Left colon (tissue), 2 donors: ENCODE measurements around the gene PLXNB1. TPM values are rescaled to one million over a fixed set of nuclear protein-coding genes. Genes with fewer than 3 reads are reported as not detected.
"Not testable (repeated sequence)": the region's sequence is repeated elsewhere in the genome, so short reads cannot be mapped to it uniquely, and the experiment has no call there.

Experiments used
- ATAC-seq: fragments of 200-7000 bp; cut with Tn5 transposase; one replicate; pipeline ENCODE4 v1.9.1; 2020; ENCODE audit warnings: mild to moderate bottlenecking, moderate library complexity
- DNase-seq, 2 donors: peaks; one replicate each; pipeline ENCODE4 v3.0.0-alpha.2; 2020
- intact Hi-C, 2 donors: fragments of 100-400 bp; cut with DNase I in 1 of 2; cut with micrococcal nuclease in 1 of 2; formaldehyde crosslinking; loops; one replicate each; pipeline versions ENCODE4 v1.11.2 to v1.14.0; 2022; cut with DNase I, micrococcal nuclease
- total RNA-seq, 2 donors: library from RNA; stranded (reverse); fragmentation: NEBNext Ultra II Directional; extraction: Animal tissue kit (Norgen Biotek cat#: 25700); gene quantifications; one replicate each; pipeline ENCODE4 v1.2.1, GENCODE V29; 2021
- donor health status: DM: no; HTN: no; CAD: no.
- donor health status: DM: yes; HTN: yes; CAD: no.

The PLXNB1 gene
- total RNA-seq, 2 donors from 2014 or later: 91.1 to 114 TPM

- intact Hi-C loops: no loop called here
- DNase-seq: peak; percentile 50 to 52
- ATAC-seq: peak; percentile 20
Measured at GRCh38 chr3:48466386-48467109, 36.7 kb upstream of the PLXNB1 start.

GRCh38 chr3:48465531-48466378, 35.9 kb upstream of the PLXNB1 start:
- ATAC-seq (peak; percentile 90), DNase-seq (peak; percentile 91 to 99)
- intact Hi-C loops: no loop called here

- intact Hi-C loops: no loop called here
- peak; percentile 17 for ATAC-seq
Measured at GRCh38 chr3:48465237-48465530, 35.3 kb upstream of the PLXNB1 start.

GRCh38 chr3:48464713-48465221, 34.9 kb upstream of the PLXNB1 start:
- DNase-seq: peak in 1 of 2 donors; percentile 39
- no peak for ATAC-seq
- intact Hi-C loops: loop anchor here (5.0 kb wide), 2 partner anchors 83 to 88 kb away; no protein-coding TSS in a partner anchor

More at GRCh38 chr3:48465237-48465530, 35.3 kb upstream of the PLXNB1 start:
- DNase-seq: no peak

- ATAC-seq (no peak), DNase-seq (no peak)
- intact Hi-C loops: loop anchor here (5.0 kb wide), 2 partner anchors 84 to 89 kb away; no protein-coding TSS in a partner anchor
Measured at GRCh38 chr3:48463703-48464102, 33.8 kb upstream of the PLXNB1 start.

- intact Hi-C loops: loop anchor here (5.0 kb wide), 2 partner anchors 86 to 91 kb away; no protein-coding TSS in a partner anchor
- not testable (repeated sequence) for DNase-seq, ATAC-seq
Measured at GRCh38 chr3:48461767-48462166, 31.9 kb upstream of the PLXNB1 start.

GRCh38 chr3:48460517-48460902, 30.6 kb upstream of the PLXNB1 start:
- intact Hi-C loops: loop anchor here (5.0 kb wide), 2 partner anchors 87 to 92 kb away; no protein-coding TSS in a partner anchor
- ATAC-seq (no peak), DNase-seq (no peak)

- intact Hi-C loops: loop anchor here (5.0 kb wide), 2 partner anchors 87 to 92 kb away; no protein-coding TSS in a partner anchor
- DNase-seq: no peak
Measured at GRCh38 chr3:48459773-48460516, 30.1 kb upstream of the PLXNB1 start.

GRCh38 chr3:48459331-48459730, 29.4 kb upstream of the PLXNB1 start:
- intact Hi-C loops: no loop called here
- DNase-seq (no peak), ATAC-seq (no peak)

More at GRCh38 chr3:48459773-48460516, 30.1 kb upstream of the PLXNB1 start:
- no peak for ATAC-seq

GRCh38 chr3:48456456-48456855, 26.6 kb upstream of the PLXNB1 start:
- no peak for DNase-seq
- no peak for ATAC-seq
- intact Hi-C loops: no loop called here

- DNase-seq (no peak), ATAC-seq (no peak)
- intact Hi-C loops: no loop called here
Measured at GRCh38 chr3:48451270-48451669, 21.4 kb upstream of the PLXNB1 start.

- peak; percentile 90 to 94 for DNase-seq
- peak; percentile 98 for ATAC-seq
- intact Hi-C loops: no loop called here
Measured at GRCh38 chr3:48446425-48447193, 16.7 kb upstream of the PLXNB1 start, which contains the start of gene ATRIP. ATRIP (plus strand) TSS chr3:48446737; CDS start chr3:48446846, 109 bp downstream.

GRCh38 chr3:48446043-48446424, 16.1 kb upstream of the PLXNB1 start:
- DNase-seq (no peak), ATAC-seq (peak; percentile 13)
- intact Hi-C loops: no loop called here

GRCh38 chr3:48445277-48445882, 15.5 kb upstream of the PLXNB1 start:
- DNase-seq (no peak), ATAC-seq (no peak)
- intact Hi-C loops: no loop called here

GRCh38 chr3:48441940-48442339, 12.1 kb upstream of the PLXNB1 start:
- intact Hi-C loops: no loop called here
- DNase-seq (no peak), ATAC-seq (no peak)

- DNase-seq (no peak), ATAC-seq (peak; percentile 28)
- intact Hi-C loops: no loop called here
Measured at GRCh38 chr3:48440590-48440958, 10.7 kb upstream of the PLXNB1 start.

- ATAC-seq (peak; percentile 93), DNase-seq (peak; percentile 99)
- intact Hi-C loops: loop anchor here in 1 of 2 donors (5.0 kb wide), 1 partner anchor 38 kb away; no protein-coding TSS in a partner anchor
Measured at GRCh38 chr3:48439820-48440589, 10.1 kb upstream of the PLXNB1 start, which contains the start of the genes CCDC51 and TMA7. CCDC51 (minus strand) TSS chr3:48440119; CDS start chr3:48435128, 4,991 bp downstream. TMA7 (plus strand) TSS chr3:48440257; CDS start chr3:48440297, 40 bp downstream.
